ENCODE measurements around the gene PEX5L.

Gene PEX5L

GRCh38 chr3:179907784-179908482, 128.8 kb downstream of the PEX5L start:
- no peak for FAIRE-seq
- no peak for DNase-seq (ENCODE audit: insufficient read length, low spot score)

- no peak for FAIRE-seq
These were observed 134.7 kb downstream of the PEX5L start for GRCh38 chr3:179902061-179902460.

GRCh38 chr3:179898024-179898423, 138.7 kb downstream of the PEX5L start:
- FAIRE-seq (peak; percentile 51), DNase-seq (ENCODE audit: insufficient read length, low spot score) (peak; percentile 8)

More at GRCh38 chr3:179902061-179902460, 134.7 kb downstream of the PEX5L start:
- DNase-seq (ENCODE audit: insufficient read length, low spot score) = no peak

- FAIRE-seq (no peak), DNase-seq (ENCODE audit: insufficient read length, low spot score) (no peak)
These were observed 139.5 kb downstream of the PEX5L start for GRCh38 chr3:179897231-179897630.

GRCh38 chr3:179896507-179896906, 140.2 kb downstream of the PEX5L start:
- FAIRE-seq (no peak), DNase-seq (ENCODE audit: insufficient read length, low spot score) (no peak)

- FAIRE-seq = no peak
- DNase-seq (ENCODE audit: insufficient read length, low spot score) = no peak
These were observed 141.4 kb downstream of the PEX5L start for GRCh38 chr3:179895330-179895729.

GRCh38 chr3:179887295-179887943, 149.3 kb downstream of the PEX5L start:
- DNase-seq (ENCODE audit: insufficient read length, low spot score) (no peak), FAIRE-seq (no peak)

GRCh38 chr3:179885950-179886349, 150.8 kb downstream of the PEX5L start:
- FAIRE-seq (no peak), DNase-seq (ENCODE audit: insufficient read length, low spot score) (no peak)

- no peak for FAIRE-seq
- no peak for DNase-seq (ENCODE audit: insufficient read length, low spot score)
These were observed 152.6 kb downstream of the PEX5L start for GRCh38 chr3:179884136-179884535.

GRCh38 chr3:179882292-179882691, 154.4 kb downstream of the PEX5L start:
- FAIRE-seq (peak; percentile 85), DNase-seq (ENCODE audit: insufficient read length, low spot score) (peak; percentile 7)

- DNase-seq (ENCODE audit: insufficient read length, low spot score) = no peak
- FAIRE-seq = no peak
These were observed 154.9 kb downstream of the PEX5L start for GRCh38 chr3:179881791-179882190.

GRCh38 chr3:179880868-179881267, 155.9 kb downstream of the PEX5L start:
- DNase-seq (ENCODE audit: insufficient read length, low spot score) (no peak), FAIRE-seq (peak; percentile 11)

GRCh38 chr3:179876440-179876839, 160.3 kb downstream of the PEX5L start:
- FAIRE-seq (no peak), DNase-seq (ENCODE audit: insufficient read length, low spot score) (no peak)

- FAIRE-seq (no peak), DNase-seq (ENCODE audit: insufficient read length, low spot score) (no peak)
These were observed 163.9 kb downstream of the PEX5L start for GRCh38 chr3:179872842-179873241.

- DNase-seq (ENCODE audit: insufficient read length, low spot score) (no peak), FAIRE-seq (no peak)
These were observed 165.0 kb downstream of the PEX5L start for GRCh38 chr3:179871782-179872181.

GRCh38 chr3:179868715-179869114, 168.0 kb downstream of the PEX5L start:
- FAIRE-seq = no peak

GRCh38 chr3:179867961-179868360, 168.8 kb downstream of the PEX5L start:
- DNase-seq (ENCODE audit: insufficient read length, low spot score) = no peak
- no peak for FAIRE-seq

More at GRCh38 chr3:179868715-179869114, 168.0 kb downstream of the PEX5L start:
- no peak for DNase-seq (ENCODE audit: insufficient read length, low spot score)

- FAIRE-seq = peak; percentile 59
- DNase-seq (ENCODE audit: insufficient read length, low spot score) = no peak
These were observed 170.8 kb downstream of the PEX5L start for GRCh38 chr3:179865861-179866505.

- FAIRE-seq (no peak), DNase-seq (ENCODE audit: insufficient read length, low spot score) (no peak)
These were observed 174.8 kb downstream of the PEX5L start for GRCh38 chr3:179861953-179862352.

GRCh38 chr3:179861292-179861691, 175.4 kb downstream of the PEX5L start:
- FAIRE-seq = no peak

GRCh38 chr3:179860275-179861107, 176.2 kb downstream of the PEX5L start:
- FAIRE-seq (no peak), DNase-seq (ENCODE audit: insufficient read length, low spot score) (no peak)

More at GRCh38 chr3:179861292-179861691, 175.4 kb downstream of the PEX5L start:
- no peak for DNase-seq (ENCODE audit: insufficient read length, low spot score)

Data from GM19239 (cell line).